SKM-1 treated with dmso at 0.1 percent for 144 hours (cell line): Measurements from ENCODE around the gene ZFYVE1.
"Not testable (repeated sequence)": the region's sequence is repeated elsewhere in the genome, so short reads cannot be mapped to it uniquely, and the experiment has no call there.

Source experiments
- DNase-seq: peaks from one replicate; lab custom pipeline; 2025; ENCODE audit not compliant: unreplicated experiment; lab: John Stamatoyannopoulos, UW

ZFYVE1 gene

GRCh38 chr14:72961016-72961415 lies 65.9 kb downstream of the ZFYVE1 start:
- DNase-seq = not testable (repeated sequence)

GRCh38 chr14:72958548-72958947 lies 68.4 kb downstream of the ZFYVE1 start:
- DNase-seq = no peak

GRCh38 chr14:72957213-72957612 lies 69.7 kb downstream of the ZFYVE1 start:
- no peak for DNase-seq

- DNase-seq = not testable (repeated sequence)
These were observed 70.2 kb downstream of the ZFYVE1 start for GRCh38 chr14:72956741-72957140.

- DNase-seq = no peak
These were observed 74.7 kb downstream of the ZFYVE1 start for GRCh38 chr14:72952171-72952570.

GRCh38 chr14:72948481-72949138 lies 78.3 kb downstream of the ZFYVE1 start:
- no peak for DNase-seq

GRCh38 chr14:72947366-72948160 lies 79.3 kb downstream of the ZFYVE1 start:
- no peak for DNase-seq

GRCh38 chr14:72946491-72946890 lies 80.4 kb downstream of the ZFYVE1 start:
- no peak for DNase-seq

GRCh38 chr14:72945356-72946027 lies 81.4 kb downstream of the ZFYVE1 start:
- DNase-seq = no peak

GRCh38 chr14:72943876-72944430 lies 83.0 kb downstream of the ZFYVE1 start:
- no peak for DNase-seq

GRCh38 chr14:72942934-72943333 lies 84.0 kb downstream of the ZFYVE1 start:
- no peak for DNase-seq

- no peak for DNase-seq
These were observed 85.5 kb downstream of the ZFYVE1 start for GRCh38 chr14:72941286-72941985.

GRCh38 chr14:72939630-72940029 lies 87.3 kb downstream of the ZFYVE1 start:
- no peak for DNase-seq

- DNase-seq = no peak
These were observed 94.0 kb downstream of the ZFYVE1 start for GRCh38 chr14:72932893-72933292.

GRCh38 chr14:72929316-72930080 lies 97.4 kb downstream of the ZFYVE1 start:
- DNase-seq = no peak

GRCh38 chr14:72928872-72929271 lies 98.0 kb downstream of the ZFYVE1 start:
- DNase-seq = no peak

- DNase-seq = peak; percentile 81
These were observed 100.4 kb downstream of the ZFYVE1 start, which contains the start of gene DCAF4 for GRCh38 chr14:72926292-72927028. Gene DCAF4 (plus strand): TSS chr14:72926464. CDS start chr14:72937979, 11,515 bp downstream.

GRCh38 chr14:72925815-72926291 lies 101.1 kb downstream of the ZFYVE1 start:
- DNase-seq = no peak

GRCh38 chr14:72925171-72925759 lies 101.6 kb downstream of the ZFYVE1 start:
- no peak for DNase-seq
